IPS-20b (cell line): ENCODE measurements around the gene CRNN.

ENCODE experiments used
- H3K27ac ChIP-seq: one replicate; pipeline ENCODE4 v1.5.1; 2013; ENCODE audit warnings: low read length
- H3K27me3 ChIP-seq: 2 replicates; pipeline ENCODE4 v1.6.1; 2013; ENCODE audit warnings: mild to moderate bottlenecking, low read length, inconsistent platforms; ENCODE audit not compliant: insufficient read depth
- H3K36me3 ChIP-seq: 2 replicates; pipeline ENCODE4 v1.6.1; 2013; ENCODE audit warnings: low read depth, mild to moderate bottlenecking, inconsistent platforms, low read length, moderate library complexity; ENCODE audit not compliant: insufficient read depth
- H3K4me1 ChIP-seq: 2 replicates; pipeline ENCODE4 v1.6.1; 2013; ENCODE audit warnings: mild to moderate bottlenecking, control low read depth, inconsistent platforms, low read length, moderate library complexity; ENCODE audit not compliant: insufficient read depth
- H3K4me3 ChIP-seq: 2 replicates; pipeline ENCODE4 v1.5.1; 2013; ENCODE audit warnings: mild to moderate bottlenecking, low read length, inconsistent platforms
- H3K9ac ChIP-seq: 2 replicates; pipeline ENCODE4 v1.6.1; 2013; ENCODE audit warnings: low read depth, mild to moderate bottlenecking, inconsistent platforms, low read length, moderate library complexity
- H3K9me3 ChIP-seq: 2 replicates; pipeline ENCODE4 v1.6.1; 2013; ENCODE audit warnings: mild to moderate bottlenecking, low read depth, low read length, inconsistent platforms; ENCODE audit not compliant: insufficient read depth

Gene CRNN

GRCh38 chr1:152447484-152447883 lies 33.4 kb upstream of the CRNN start:
- no peaks in the 10 kb centered on the region for H3K36me3 ChIP-seq
- peaks cover 60% of the 10 kb centered on the region for H3K9me3 ChIP-seq
- H3K4me3 ChIP-seq: no peak overlapping the region
- no peak overlapping the region for H3K27ac ChIP-seq
- no peak overlapping the region for H3K9ac ChIP-seq
- no peaks in the 10 kb centered on the region for H3K4me1 ChIP-seq
- no peaks in the 10 kb centered on the region for H3K27me3 ChIP-seq

- no peaks in the 10 kb centered on the region for H3K27me3 ChIP-seq
- no peak overlapping the region for H3K9ac ChIP-seq
- no peak overlapping the region for H3K27ac ChIP-seq
- peaks cover 47% of the 10 kb centered on the region for H3K9me3 ChIP-seq
- no peak overlapping the region for H3K4me3 ChIP-seq
- no peaks in the 10 kb centered on the region for H3K36me3 ChIP-seq
- no peaks in the 10 kb centered on the region for H3K4me1 ChIP-seq
Observed at GRCh38 chr1:152444045-152444444, 30.0 kb upstream of the CRNN start.

GRCh38 chr1:152442765-152443164 lies 28.7 kb upstream of the CRNN start:
- no peaks in the 10 kb centered on the region for H3K4me1 ChIP-seq
- no peaks in the 10 kb centered on the region for H3K36me3 ChIP-seq
- no peak overlapping the region for H3K4me3 ChIP-seq
- H3K9ac ChIP-seq: no peak overlapping the region
- peaks cover 52% of the 10 kb centered on the region for H3K9me3 ChIP-seq
- H3K27me3 ChIP-seq: no peaks in the 10 kb centered on the region
- no peak overlapping the region for H3K27ac ChIP-seq

- Histone ChIP-seq H3K4me1 (no peaks in the 10 kb centered on the region), H3K4me3 (no peak overlapping the region), H3K36me3 (no peaks in the 10 kb centered on the region), H3K9ac (no peak overlapping the region), H3K9me3 (peaks cover 54% of the 10 kb centered on the region), H3K27ac (no peak overlapping the region), H3K27me3 (no peaks in the 10 kb centered on the region)
Observed at GRCh38 chr1:152442301-152442700, 28.2 kb upstream of the CRNN start.

GRCh38 chr1:152441756-152442155 lies 27.7 kb upstream of the CRNN start:
- Histone ChIP-seq H3K9ac (no peak overlapping the region), H3K36me3 (no peaks in the 10 kb centered on the region), H3K4me3 (no peak overlapping the region), H3K27me3 (no peaks in the 10 kb centered on the region), H3K27ac (no peak overlapping the region), H3K4me1 (no peaks in the 10 kb centered on the region), H3K9me3 (peaks cover 57% of the 10 kb centered on the region)

- no peaks in the 10 kb centered on the region for H3K27me3 ChIP-seq
- H3K9ac ChIP-seq: no peak overlapping the region
- peaks cover 57% of the 10 kb centered on the region; the same call in 1 of the 2 replicates for H3K9me3 ChIP-seq
- no peaks in the 10 kb centered on the region for H3K36me3 ChIP-seq
- H3K27ac ChIP-seq: no peak overlapping the region
- H3K4me1 ChIP-seq: no peaks in the 10 kb centered on the region
- no peak overlapping the region for H3K4me3 ChIP-seq
Observed at GRCh38 chr1:152440635-152441471, 26.8 kb upstream of the CRNN start.

GRCh38 chr1:152436593-152437496 lies 22.8 kb upstream of the CRNN start:
- H3K36me3 ChIP-seq: no peaks in the 10 kb centered on the region
- no peak overlapping the region for H3K9ac ChIP-seq
- no peak overlapping the region for H3K27ac ChIP-seq
- H3K27me3 ChIP-seq: no peaks in the 10 kb centered on the region
- no peak overlapping the region for H3K4me3 ChIP-seq
- H3K4me1 ChIP-seq: no peaks in the 10 kb centered on the region
- peaks cover 43% of the 10 kb centered on the region; the same call in 1 of the 2 replicates for H3K9me3 ChIP-seq

GRCh38 chr1:152427458-152427857 lies 13.4 kb upstream of the CRNN start:
- Histone ChIP-seq H3K27ac (no peak overlapping the region), H3K36me3 (no peaks in the 10 kb centered on the region), H3K4me3 (no peak overlapping the region), H3K9me3 (peaks cover 82% of the 10 kb centered on the region), H3K4me1 (no peaks in the 10 kb centered on the region), H3K27me3 (no peaks in the 10 kb centered on the region), H3K9ac (no peak overlapping the region)

- Histone ChIP-seq H3K4me1 (no peaks in the 10 kb centered on the region), H3K4me3 (no peak overlapping the region), H3K27me3 (no peaks in the 10 kb centered on the region), H3K36me3 (no peaks in the 10 kb centered on the region), H3K9me3 (peaks cover 86% of the 10 kb centered on the region), H3K9ac (no peak overlapping the region), H3K27ac (no peak overlapping the region)
Observed at GRCh38 chr1:152426731-152427130, 12.7 kb upstream of the CRNN start.

- Histone ChIP-seq H3K27ac (no peak overlapping the region), H3K27me3 (no peaks in the 10 kb centered on the region), H3K36me3 (no peaks in the 10 kb centered on the region), H3K9ac (no peak overlapping the region), H3K4me3 (no peak overlapping the region), H3K4me1 (no peaks in the 10 kb centered on the region), H3K9me3 (peaks cover 87% of the 10 kb centered on the region)
Observed at GRCh38 chr1:152419917-152420316, 5.9 kb upstream of the CRNN start.

- no peak overlapping the region for H3K9ac ChIP-seq
- H3K4me1 ChIP-seq: no peaks in the 10 kb centered on the region
- H3K27me3 ChIP-seq: no peaks in the 10 kb centered on the region
- H3K27ac ChIP-seq: no peak overlapping the region
- no peaks in the 10 kb centered on the region for H3K36me3 ChIP-seq
- no peak overlapping the region for H3K4me3 ChIP-seq
- peaks cover 94% of the 10 kb centered on the region for H3K9me3 ChIP-seq
Observed at GRCh38 chr1:152415454-152416227, 1.6 kb upstream of the CRNN start.
